RWPE2 (cell line): ENCODE data around the gene IFRD1.

Experiments
- ATAC-seq: fragments of 200-7000 bp; cut with Tn5 transposase; 3 replicates; pipeline ENCODE4 v1.9.1; 2021; ENCODE audit warnings: low read depth
- DNase-seq: peaks from one replicate; pipeline ENCODE4 v3.0.0-alpha.2; 2020; ENCODE audit warnings: low spot score
- H3K27ac ChIP-seq: fragments of 450-650 bp; 2 replicates; pipeline ENCODE4 v1.5.1; 2017; ENCODE audit warnings: mild to moderate bottlenecking; ENCODE audit not compliant: poor library complexity, severe bottlenecking
- H3K27me3 ChIP-seq: fragments of 250-450 bp; sonication (Bioruptor Pico); 2 replicates; pipeline ENCODE4 v1.5.1; 2021; ENCODE audit warnings: mild to moderate bottlenecking, moderate library complexity; ENCODE audit not compliant: insufficient read depth, poor library complexity, severe bottlenecking
- H3K36me3 ChIP-seq: fragments of 250-450 bp; sonication (Bioruptor Pico); 2 replicates; pipeline ENCODE4 v1.5.1; 2020; ENCODE audit warnings: low read depth, mild to moderate bottlenecking, moderate library complexity
- H3K4me1 ChIP-seq: fragments of 250-450 bp; sonication (Bioruptor Pico); 2 replicates; pipeline ENCODE4 v1.5.1; 2021; ENCODE audit warnings: mild to moderate bottlenecking, moderate library complexity; ENCODE audit not compliant: insufficient read depth, poor library complexity, severe bottlenecking
- H3K4me3 ChIP-seq: fragments of 250-450 bp; sonication (Bioruptor Pico); 2 replicates; pipeline ENCODE4 v1.5.1; 2021; ENCODE audit warnings: mild to moderate bottlenecking, moderate library complexity; ENCODE audit not compliant: severe bottlenecking
- H3K9me3 ChIP-seq: fragments of 250-450 bp; sonication (Bioruptor Pico); 2 replicates; pipeline ENCODE4 v1.5.1; 2021; ENCODE audit warnings: mild to moderate bottlenecking, moderate library complexity; ENCODE audit not compliant: severe bottlenecking
- TF ChIP-seq, protein P1 (sequence below): fragments of 450-650 bp; IDR thresholded peaks from one replicate; pipeline ENCODE4 v1.5.1; 2017; ENCODE audit warnings: mild to moderate bottlenecking, moderate library complexity; ENCODE audit not compliant: poor library complexity, severe bottlenecking

Gene IFRD1

GRCh38 chr7:112467867-112468266, 17.6 kb downstream of the IFRD1 start:
- no peak overlapping the region for H3K4me3 ChIP-seq
- H3K9me3 ChIP-seq: no peaks in the 10 kb centered on the region
- TF ChIP-seq, protein P1, sequence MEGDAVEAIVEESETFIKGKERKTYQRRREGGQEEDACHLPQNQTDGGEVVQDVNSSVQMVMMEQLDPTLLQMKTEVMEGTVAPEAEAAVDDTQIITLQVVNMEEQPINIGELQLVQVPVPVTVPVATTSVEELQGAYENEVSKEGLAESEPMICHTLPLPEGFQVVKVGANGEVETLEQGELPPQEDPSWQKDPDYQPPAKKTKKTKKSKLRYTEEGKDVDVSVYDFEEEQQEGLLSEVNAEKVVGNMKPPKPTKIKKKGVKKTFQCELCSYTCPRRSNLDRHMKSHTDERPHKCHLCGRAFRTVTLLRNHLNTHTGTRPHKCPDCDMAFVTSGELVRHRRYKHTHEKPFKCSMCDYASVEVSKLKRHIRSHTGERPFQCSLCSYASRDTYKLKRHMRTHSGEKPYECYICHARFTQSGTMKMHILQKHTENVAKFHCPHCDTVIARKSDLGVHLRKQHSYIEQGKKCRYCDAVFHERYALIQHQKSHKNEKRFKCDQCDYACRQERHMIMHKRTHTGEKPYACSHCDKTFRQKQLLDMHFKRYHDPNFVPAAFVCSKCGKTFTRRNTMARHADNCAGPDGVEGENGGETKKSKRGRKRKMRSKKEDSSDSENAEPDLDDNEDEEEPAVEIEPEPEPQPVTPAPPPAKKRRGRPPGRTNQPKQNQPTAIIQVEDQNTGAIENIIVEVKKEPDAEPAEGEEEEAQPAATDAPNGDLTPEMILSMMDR: no peak
- H3K27ac ChIP-seq: no peak overlapping the region
- no peak for ATAC-seq
- H3K27me3 ChIP-seq: no peaks in the 10 kb centered on the region
- H3K4me1 ChIP-seq: no peaks in the 10 kb centered on the region
- DNase-seq: no peak
- peaks cover 99% of the 10 kb centered on the region for H3K36me3 ChIP-seq

- H3K9me3 ChIP-seq: no peaks in the 10 kb centered on the region
- H3K27me3 ChIP-seq: no peaks in the 10 kb centered on the region
- no peak overlapping the region for H3K4me3 ChIP-seq
- peaks cover 99% of the 10 kb centered on the region for H3K36me3 ChIP-seq
- H3K4me1 ChIP-seq: no peaks in the 10 kb centered on the region
- no peak for ATAC-seq
- H3K27ac ChIP-seq: no peak overlapping the region
- no peak for DNase-seq
- TF ChIP-seq, protein P1: no peak
These were observed 19.9 kb downstream of the IFRD1 start for GRCh38 chr7:112470194-112470593.

DNA sequence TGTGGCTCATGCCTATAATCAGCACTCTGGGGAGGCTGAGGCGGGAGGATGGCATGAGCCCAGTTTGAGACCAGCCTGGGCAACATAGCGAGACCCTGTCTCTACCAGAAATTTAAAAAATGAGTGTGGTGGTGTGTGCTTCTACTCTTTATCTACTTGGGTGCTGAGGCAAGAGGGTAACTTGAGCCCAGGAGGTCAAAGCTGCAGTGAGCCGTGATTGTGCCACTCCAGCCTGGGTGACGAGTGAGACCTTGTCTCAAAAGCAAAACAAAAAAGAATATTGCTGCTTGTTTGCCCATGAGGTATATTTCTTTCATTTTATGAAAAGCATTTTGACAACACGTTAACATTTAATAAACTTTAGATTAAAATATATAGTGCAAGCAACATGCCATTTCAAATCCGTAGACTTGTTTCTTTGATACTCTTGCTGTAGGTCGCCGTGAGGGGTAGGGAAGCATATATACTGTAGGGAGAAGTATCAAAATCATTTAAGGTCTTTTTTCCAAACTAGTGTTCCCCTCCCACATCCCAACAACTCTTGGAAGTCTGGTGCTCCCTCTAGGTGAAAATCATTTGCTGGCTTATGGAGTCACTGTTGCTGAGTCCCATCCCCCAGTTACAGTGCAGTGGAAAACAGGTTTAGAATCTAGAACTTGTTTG, 26.3 kb downstream of the IFRD1 start:
- no peaks in the 10 kb centered on the region for H3K9me3 ChIP-seq
- H3K4me1 ChIP-seq: peaks cover 4% of the 10 kb centered on the region
- H3K27me3 ChIP-seq: no peaks in the 10 kb centered on the region
- H3K4me3 ChIP-seq: no peak overlapping the region
- H3K36me3 ChIP-seq: peaks cover 62% of the 10 kb centered on the region
- DNase-seq (no peak), ATAC-seq (no peak)
- no peak overlapping the region for H3K27ac ChIP-seq
- TF ChIP-seq, protein P1: no peak

DNA sequence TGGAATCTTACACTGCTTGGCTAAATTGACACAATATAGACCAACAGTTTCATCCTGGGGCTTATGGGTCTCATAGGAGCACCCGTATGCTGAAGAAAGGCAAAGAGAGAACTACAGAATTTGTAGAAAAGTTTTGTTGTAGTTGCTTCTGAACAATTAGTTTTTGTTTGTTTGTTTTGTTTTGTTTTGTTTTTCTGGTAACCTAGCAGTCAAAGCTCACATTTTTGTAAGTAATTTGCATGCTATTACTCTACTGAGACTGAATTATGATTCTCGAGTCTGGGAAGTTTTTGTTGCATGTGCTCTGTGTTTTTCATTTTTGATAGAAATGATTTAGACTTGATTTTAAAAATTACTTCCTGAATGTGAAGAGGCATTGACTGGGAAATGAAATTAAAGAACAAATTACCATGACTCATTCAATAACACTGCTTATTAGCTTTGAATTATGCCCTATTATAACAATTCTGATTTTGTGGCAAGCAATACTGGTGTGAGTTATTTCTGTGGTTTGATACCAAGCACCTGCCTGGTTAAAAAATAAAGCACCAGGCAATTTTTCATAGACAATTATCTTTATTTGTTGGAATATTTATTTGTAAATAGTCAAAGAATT, 31.0 kb downstream of the IFRD1 start:
- H3K27me3 ChIP-seq: no peaks in the 10 kb centered on the region
- peaks cover 13% of the 10 kb centered on the region for H3K4me1 ChIP-seq
- no peaks in the 10 kb centered on the region for H3K9me3 ChIP-seq
- H3K27ac ChIP-seq: peak overlapping the region; percentile 8
- no peak for DNase-seq
- no peak overlapping the region for H3K4me3 ChIP-seq
- peaks cover 15% of the 10 kb centered on the region for H3K36me3 ChIP-seq
- TF ChIP-seq, protein P1: no peak
- no peak for ATAC-seq
